Fibroblast of the conjunctiva (primary cell): Measurements from ENCODE around the gene AGL.
"Not testable (repeated sequence)": the region's sequence is repeated elsewhere in the genome, so short reads cannot be mapped to it uniquely, and the experiment has no call there.

Experiments used
- DNase-seq: peaks from one replicate; pipeline ENCODE4 v3.0.0-alpha.2; 2010; ENCODE audit warnings: low read depth

AGL gene

DNA sequence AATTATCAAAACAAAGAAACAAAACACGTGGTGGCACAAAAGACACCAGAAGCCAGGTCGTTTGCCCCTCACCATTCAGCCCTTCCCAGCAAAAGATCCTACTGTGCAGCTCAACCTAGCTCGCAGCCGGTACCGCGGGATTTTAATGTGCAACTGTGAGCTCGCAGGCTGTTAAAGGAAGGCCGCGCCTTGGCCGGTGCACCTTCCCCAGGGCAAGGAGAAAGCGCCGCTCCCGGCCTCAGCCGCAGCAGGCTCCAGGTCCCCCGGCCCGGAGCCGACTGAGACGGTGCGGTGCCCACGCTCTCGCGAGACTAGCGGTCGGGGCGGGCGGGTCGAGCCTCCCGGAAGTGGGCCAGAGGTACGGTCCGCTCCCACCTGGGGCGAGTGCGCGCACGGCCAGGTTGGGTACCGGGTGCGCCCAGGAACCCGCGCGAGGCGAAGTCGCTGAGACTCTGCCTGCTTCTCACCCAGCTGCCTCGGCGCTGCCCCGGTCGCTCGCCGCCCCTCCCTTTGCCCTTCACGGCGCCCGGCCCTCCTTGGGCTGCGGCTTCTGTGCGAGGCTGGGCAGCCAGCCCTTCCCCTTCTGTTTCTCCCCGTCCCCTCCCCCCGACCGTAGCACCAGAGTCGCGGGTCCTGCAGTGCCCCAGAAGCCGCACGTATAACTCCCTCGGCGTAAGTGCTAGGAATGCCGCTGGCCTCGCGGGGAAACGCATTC is at the start of gene AGL:
Gene AGL (plus strand): TSS at position 618 of the 715 bp plus-strand sequence. CDS start 682 bp downstream, outside the sequence.
- DNase-seq = peak; percentile 26

DNA sequence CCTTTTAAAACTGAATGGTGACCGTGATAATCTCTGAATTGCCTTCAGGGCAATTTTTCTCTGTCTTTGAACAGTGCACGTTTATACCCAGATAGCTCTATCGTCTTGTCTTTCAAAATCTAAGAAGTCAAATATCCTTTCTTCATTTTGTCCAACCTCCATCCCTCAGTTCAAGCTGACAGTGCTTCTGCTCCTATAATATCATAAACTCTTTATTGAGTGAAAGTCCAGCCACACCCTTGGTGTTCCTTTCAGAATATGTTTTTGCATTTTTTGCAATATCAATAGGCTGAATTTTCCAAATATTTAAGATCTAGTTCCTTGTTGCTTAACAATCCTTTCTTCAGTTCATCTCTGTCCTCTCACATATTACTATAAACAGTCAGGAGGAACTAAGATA is 48.6 kb upstream of the AGL start:
- no peak for DNase-seq

DNA sequence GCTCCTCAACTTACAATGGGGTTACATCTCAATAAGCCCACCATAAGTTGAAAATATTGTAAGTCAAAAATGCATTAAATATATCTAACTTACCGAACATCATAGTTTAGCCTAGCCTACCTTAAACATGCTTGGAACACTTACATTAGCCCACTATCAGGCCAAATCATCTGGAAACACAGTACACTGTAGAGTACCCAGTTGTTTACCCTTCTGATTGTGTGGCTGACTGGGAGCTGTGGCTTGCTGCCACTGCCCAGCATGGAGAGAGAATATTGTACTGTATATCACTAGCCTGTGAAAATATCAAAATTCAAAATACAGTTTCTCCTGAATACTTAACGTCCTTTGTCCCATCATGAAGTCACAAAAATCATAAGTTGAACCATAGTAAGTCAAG is 43.3 kb upstream of the AGL start:
- DNase-seq = no peak

DNA sequence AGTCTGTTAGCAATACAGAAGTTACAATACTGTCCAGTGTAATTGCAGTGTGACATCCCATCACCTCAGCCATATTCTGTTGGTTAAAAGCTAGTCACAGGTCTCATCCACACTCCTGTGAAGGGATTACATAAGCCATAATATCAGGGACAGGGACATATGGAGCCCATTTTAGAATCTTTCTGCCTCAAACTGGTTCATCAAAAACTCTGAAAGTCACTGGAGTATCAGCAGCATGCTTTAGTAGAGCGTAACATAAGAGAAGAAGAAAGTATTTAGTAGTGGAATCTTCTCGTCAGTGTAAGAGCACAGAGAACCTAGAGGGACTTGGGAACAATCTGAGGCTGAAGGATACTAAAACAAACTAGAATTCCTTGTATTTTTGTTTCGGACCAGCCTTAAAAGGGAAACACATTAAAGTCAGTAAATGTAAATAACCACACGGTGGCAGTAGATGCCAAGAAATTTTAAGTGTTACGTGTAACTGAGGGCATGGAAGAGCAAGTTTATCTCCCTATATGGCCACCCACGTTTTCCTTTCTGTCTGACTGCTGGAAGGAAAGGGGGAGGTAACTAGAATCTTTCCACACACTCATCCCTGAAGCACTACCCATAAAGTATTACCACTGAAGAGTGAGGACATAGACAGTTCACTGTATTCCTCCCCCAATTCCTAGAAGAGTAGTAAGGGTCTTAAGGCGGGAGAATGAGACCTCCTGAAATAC is 41.6 kb upstream of the AGL start:
- DNase-seq = peak; percentile 83

DNA sequence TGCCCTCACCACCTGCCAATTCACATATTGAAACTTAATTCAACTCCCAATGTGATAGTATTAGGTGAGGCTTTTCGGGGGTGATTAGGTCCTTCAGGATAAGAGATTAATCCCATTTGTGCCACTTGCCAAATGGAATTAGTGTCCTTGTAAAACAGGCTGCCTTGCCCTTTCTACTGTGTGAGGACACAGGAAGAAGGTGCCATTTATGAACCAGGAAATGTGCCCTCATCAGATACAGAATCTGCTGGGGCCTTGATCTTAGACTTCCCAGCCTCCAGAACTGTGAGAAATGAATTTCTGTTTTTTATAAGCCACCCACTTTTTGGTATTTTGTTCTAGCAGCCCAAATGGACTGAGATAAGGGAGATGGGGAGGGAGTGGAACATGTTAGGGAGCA is 39.1 kb upstream of the AGL start:
- no peak for DNase-seq

DNA sequence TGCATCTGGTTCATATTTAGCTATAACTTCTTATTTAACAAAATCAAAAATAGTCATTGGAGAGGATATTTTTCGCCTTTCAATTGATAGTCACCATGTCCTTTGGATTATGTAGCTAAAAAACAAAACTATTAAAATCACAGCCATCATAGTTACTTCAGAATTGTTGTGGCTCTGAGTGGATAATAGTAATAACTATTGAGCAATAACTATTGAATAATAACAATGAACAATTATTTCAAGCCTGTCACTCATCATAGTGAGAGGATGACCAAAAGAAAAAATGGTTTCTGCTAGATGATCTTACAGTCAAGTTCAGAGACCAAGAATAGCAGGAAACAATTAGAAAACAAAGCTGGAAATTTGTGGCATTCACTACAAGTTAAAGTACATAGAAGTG is 38.4 kb upstream of the AGL start:
- no peak for DNase-seq

DNA sequence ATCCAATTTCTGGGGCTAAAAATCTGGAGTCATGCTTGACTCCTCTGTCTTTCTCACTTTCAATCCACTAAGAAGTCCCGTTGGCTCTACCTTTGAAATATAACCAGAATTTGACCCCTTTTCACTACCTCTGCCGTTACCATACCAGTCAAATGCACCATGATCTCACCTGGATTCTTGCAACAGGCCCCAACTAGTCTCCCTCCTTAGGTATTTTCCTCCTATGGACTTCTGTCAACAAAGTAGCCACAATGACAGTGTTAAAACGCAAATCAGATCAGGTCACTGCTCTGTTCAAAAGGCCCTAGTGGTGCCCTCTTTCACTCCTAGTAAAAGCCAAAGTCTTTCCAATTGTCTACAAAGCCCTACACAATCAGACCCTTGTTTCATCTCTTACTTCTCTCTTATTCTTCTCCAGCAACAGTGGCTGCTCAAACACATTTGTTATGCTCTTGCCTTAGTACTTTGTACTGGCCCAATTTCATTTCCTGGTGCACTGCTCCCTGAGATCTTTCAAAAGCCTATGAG is 35.7 kb upstream of the AGL start:
- DNase-seq = no peak

DNA sequence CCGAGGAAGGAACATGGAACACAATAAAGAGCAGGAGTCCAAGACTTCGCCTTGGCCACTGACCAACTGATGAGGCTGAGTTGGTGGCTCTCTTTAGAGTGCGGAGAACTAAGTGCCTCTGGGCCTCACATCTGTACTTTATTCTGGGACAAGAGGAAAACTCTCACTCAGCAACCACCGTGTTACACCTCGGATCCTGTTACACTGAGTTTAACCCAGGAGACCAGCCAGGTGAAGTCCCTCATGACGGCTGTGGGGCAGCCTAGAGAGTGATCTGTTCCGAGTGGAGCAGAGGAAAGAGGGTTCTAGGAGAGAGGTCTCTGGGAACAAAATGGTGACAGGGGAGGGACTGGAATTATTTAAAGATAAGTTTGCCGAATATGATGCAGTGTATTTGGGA is 33.5 kb upstream of the AGL start:
- DNase-seq = no peak

DNA sequence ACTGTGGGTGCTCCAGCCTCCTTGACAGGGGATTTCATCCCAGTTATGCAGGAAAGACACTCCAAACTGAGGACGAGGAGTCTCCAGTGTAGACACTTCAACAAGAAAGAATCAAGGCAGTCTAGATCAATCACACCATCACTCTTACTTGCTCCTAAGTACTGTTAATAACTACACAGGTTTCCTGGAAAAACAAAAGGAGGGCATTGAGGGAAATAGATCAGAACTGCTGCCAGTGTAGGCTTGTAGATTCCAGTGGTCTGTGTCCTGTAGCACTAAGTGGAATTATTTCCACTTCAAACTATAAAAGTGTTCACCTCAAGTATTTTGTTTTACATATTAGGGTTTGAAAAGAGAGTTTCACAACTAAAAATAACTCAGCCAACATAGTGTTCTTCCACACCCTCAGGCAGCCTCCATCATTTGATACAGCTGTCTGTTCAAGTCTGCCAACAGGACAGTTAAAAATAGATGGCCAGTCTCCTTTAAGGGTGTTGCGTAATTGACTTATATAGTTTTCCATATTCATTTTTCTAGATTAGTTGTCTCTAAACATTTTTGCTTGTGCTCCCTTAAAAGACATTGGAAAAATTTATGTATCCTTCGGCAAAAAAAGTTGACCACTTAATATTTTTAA is 32.0 kb upstream of the AGL start:
- peak; percentile 67 for DNase-seq

DNA sequence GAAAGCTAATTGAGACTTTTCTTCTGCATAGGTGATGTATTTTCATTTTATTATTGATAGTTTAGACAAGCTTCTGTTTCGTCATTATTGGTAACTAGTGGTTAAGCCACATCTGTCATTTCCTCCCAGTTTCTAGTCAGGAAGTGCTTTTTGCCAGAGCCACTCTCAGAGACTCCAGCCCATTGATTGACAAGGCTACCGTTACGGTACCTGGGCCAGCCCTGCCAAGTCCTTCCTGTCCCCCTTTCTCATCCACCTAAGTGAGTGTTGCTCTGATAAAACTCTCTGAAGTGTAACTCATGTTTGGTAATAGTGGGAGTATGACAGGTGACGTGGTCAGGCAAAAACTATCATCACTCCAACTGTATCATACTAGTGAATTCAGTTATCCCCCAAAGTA is 29.6 kb upstream of the AGL start:
- no peak for DNase-seq

DNA sequence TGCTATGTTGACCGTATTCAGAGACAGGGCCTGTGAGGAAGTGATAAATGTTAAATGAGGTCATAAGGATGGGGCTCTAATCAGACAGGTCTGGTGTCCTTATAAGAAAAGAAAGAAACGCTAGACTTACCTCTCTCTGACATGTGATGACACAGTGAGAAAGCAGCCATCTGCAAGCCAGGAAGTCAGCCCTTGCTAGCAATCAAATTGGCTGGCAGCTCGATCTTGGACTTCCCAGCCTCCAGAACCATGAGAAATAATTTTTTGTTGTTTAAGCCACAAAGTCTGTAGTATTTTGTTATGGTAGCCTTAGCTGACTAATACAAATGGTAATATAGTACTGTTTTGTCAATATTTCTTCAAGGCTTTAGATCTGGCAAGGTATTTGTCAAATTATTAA is 25.1 kb upstream of the AGL start:
- DNase-seq = no peak

DNA sequence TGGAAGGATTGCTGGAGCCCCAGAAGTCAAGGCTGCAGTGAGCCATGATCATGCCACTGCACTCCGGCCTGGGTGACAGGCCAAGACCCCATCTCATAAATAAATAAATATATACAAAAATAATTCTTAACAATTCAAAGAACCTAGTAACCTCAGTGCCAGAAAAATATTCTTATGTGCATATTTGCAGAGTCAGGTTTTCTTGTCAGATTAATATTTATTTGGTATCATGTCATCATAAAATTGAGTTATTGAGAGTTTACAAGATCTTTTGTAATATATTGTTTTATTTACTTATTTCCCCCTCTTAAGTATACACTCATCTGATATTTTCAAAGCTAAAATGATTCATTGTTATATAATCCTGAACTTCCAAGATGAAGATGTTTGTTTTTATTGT is 24.5 kb upstream of the AGL start:
- DNase-seq = no peak

DNA sequence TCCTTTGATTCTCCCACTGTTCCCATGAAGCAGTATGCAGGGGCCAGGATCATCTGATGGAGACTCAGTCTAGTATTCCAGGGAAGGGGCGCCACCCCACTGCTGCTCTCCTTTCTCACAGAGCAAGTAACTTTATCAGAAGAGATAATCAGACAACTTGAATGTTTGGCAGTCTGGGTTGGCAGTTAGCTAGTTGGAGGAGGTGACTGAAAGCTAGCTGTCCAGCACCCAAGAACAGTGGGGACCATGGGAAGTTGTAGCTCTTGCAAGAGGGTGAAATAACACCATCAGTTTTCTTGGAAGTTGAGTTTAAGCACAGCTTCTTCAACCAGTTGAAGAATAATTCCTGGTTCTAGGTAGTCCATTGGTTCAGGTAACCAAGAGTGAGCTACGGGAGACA is 22.2 kb upstream of the AGL start:
- DNase-seq = no peak

DNA sequence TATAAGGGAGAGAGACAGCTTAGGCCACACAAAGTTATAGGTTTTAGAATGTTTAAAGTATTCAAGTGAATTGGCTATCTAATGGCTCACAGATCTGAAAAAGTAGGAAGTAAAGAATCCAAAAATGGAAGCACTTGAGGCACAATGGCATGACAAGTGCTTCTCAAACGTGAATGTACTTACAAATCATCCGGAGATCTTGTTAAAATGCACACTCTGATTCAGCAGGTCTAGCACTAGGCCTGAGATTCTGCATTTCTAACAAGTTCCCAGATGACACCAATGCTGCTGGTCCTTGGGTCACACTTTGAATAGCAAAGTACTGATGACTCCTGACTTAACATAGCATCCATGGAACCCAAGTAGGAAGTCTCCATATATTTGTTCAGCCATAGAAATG is 20.9 kb upstream of the AGL start:
- no peak for DNase-seq

DNA sequence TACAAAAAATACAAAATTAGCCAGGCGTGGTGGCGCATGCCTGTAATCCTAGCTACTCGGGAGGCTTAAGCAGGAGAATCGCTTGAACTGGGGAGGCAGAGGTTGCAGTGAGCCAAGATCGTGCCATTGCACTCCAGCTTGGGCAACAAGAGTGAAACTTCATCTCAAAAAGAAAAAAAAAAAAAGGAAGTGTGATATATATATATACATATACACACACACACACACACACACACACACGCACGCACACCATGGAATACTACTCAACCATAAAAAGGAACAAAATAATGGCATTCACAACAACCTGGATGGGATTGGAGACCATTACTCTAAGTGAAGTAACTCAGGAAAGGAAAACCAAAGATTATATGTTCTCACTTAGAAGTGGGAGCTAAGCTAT is 16.2 kb upstream of the AGL start:
- not testable (repeated sequence) for DNase-seq

DNA sequence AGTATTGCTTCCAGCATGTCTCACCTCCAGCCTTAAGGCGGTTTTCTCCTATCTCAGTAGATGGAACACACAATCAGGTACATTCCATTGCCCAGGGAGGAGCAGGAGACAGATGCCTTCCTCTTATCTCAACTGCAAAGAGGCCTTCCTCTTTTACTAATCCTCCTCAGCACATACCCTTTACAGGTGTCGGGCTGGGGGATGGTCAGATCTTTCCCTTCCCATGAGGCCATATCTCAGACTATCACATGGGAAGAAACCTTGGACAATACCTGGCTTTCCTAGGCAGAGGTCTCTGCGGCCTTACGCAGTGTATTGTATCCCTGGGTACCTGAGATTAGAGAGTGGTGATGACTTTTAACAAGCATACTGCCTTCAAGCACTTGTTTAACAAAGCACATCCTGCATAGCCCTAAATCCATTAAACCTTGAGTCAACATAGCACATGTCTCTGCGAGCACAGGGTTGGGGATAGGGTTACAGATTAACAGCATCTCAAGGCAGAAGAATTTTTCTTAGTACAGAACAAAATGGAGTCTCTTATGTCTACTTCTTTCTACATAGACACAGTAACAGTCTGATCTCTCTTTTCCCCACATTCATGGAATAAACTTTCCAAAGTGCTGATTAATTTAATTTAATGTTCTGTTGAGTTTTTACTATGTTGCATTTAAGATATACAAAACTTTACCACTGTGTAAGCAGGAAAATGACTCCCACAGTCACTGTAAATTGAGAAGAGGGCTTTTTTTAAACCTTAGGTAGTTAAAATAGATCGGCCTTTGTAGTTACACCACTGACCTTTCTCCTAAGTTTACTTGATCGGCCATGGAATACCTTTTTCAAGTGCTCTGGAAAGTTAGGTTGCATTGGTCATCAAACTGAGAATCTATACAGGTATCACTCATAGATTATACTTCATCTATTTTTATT is 13.7 kb upstream of the AGL start:
- not testable (repeated sequence) for DNase-seq

DNA sequence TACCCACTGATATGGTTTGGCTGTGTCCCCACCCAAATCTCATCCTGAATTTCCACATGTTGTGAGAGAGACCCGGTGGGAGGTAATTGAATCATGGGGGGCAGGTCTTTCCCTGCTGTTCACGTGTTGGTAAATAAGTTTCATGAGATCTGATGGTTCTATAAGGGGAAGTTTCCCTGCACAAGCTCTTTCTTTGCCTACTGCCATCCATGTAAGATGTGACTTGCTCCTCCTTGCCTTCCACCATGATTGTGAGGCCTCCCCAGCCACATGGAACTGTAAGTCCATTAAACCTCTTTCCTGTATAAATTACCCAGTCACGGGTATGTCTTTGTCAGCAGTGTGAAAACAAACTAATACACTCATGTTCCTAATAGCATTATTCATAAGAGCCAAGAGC is 9.8 kb upstream of the AGL start:
- DNase-seq = not testable (repeated sequence)

DNA sequence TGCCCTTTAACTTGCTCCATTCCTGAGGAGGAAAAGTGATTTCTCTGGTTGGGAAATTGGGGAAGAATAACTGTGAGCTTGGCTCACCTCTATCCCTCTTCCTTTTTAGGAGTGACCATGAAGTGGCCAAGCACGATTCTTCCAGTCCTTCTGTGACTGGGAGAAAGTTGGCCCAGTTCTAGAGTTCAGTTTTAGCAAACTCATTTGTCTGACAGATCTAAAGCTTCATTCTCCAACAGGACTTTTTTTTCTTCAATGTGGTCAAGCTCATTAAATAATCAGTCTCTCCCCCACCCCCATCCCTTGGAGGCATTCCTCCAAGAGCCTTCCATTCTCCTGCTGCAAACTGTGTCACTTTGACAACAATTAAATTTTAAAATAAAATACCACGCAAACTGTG is 6.4 kb upstream of the AGL start:
- no peak for DNase-seq

DNA sequence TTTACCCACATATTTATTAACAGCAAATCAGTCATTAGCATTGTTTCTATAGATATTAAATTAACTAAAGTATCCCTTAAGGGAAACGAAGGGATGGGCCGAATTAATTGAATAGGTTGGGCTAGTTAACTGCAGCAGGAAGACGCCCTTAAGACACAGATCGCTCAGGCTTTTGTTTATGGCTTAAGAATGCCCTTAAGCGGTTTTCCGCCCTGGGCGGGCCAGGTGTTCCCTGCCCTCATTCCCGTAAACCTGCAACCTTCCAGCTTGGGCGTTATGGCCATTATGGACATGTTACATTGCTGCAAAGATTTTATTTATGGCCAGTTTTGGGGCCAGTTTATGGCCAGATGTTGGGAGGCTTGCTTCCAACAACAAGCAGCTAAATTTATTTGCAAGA is 5.0 kb upstream of the AGL start:
- not testable (repeated sequence) for DNase-seq

DNA sequence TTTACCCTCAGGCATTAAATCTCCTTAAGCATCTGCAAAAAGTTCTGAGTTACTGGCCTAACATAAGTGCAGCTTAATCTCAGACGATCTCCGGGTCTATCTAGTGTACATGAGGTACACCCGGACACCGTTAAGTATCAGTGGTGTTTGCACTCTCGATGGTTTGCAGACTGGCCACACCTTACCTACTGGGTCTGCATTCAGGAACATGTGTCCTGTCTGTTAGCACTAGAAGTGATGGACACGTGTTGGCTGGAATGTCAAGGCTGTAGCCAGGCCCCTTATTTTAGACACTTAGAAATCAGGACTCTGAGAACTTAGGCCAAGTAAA is 783 bp upstream of the AGL start:
- DNase-seq = no peak

DNA sequence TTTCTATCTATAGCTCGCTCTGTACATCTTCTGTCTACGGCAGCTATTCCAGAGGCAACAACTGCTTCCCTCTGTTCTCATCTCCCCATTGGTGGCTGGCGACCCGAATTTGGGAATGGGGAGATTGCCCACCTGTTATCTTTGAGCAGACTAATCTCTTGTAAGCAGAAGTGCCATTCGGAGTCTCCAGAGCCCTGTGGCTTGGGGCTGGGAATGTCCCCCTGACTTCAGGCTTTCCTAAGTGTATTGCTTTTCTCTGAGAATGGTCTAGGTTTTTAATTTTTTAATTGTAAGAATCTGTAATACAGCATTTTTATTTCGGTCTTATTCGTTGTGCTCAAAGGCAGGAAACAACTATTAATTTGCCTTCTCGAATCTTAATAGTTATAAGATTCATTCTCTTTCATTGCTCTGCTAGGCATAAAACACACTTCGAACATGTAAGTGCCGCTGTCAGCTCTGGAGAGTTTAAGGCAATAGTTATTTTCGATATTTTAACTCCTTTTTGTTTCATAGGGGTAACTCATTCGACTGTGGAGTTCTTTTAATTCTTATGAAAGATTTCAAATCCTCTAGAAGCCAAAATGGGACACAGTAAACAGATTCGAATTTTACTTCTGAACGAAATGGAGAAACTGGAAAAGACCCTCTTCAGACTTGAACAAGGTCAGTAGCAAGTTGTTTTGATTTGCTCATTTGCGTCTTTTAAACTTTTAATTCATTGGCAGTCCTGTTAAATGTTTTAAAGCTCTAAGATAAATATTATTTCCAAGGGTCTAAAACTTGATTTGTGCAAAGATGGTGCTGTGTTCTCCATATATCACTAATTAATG is 514 bp downstream of the AGL start:
- DNase-seq = no peak
